Measurements from ENCODE around the gene FFAR3.

GRCh38 chr19:35408284-35409171, 50.3 kb downstream of the FFAR3 start:
- TF ChIP-seq POLR2A (IDR thresholded peaks at IDR 0.05; ENCODE audit: extremely low read depth, insufficient read length) (no peak), CTCF (IDR thresholded peaks at IDR 0.05; ENCODE audit: low read depth, low read length) (no peak)
